Adrenal gland (tissue), 12 donors: ENCODE results near the gene MATR3. TPM values are rescaled to one million over a fixed set of nuclear protein-coding genes. Genes with fewer than 3 reads are reported as not detected.

ENCODE experiments used
- DNase-seq, 7 donors: peaks; one replicate each; pipeline ENCODE4 v3.0.0-alpha.2; 2019 to 2020
- H3K27ac ChIP-seq, 5 donors: fragments of 200-600 bp; sonication (generic) in 4 of 5; 1 replicate in 3 of 5; 2 replicates in 2 of 5; pipeline versions ENCODE4 v1.5.1 to v1.8.0; 2016 to 2020; ENCODE audit warnings: mild to moderate bottlenecking in 1 of 5
- H3K27me3 ChIP-seq: fragments of 200-600 bp; 2 replicates; pipeline ENCODE4 v1.8.0; 2021
- H3K36me3 ChIP-seq, 2 donors: fragments of 200-600 bp; replicated peaks in 1 of 2; 1 replicate in 1 of 2; 2 replicates in 1 of 2; pipeline versions ENCODE4 v1.5.1 to v1.8.0; 2018 to 2022
- H3K4me1 ChIP-seq, 2 donors: fragments of 200-600 bp; replicated peaks in 1 of 2; 1 replicate in 1 of 2; 2 replicates in 1 of 2; pipeline versions ENCODE4 v1.5.1 to v1.8.0; 2018 to 2021
- H3K4me3 ChIP-seq, 4 donors: fragments of 200-600 bp; sonication (generic) in 3 of 4; one replicate each; pipeline ENCODE4 v1.5.1; 2016 to 2018
- H3K9me3 ChIP-seq, 3 donors: fragments of 200-600 bp; sonication (generic) in 1 of 3; replicated peaks in 1 of 3; 1 replicate in 2 of 3; 2 replicates in 1 of 3; pipeline versions ENCODE4 v1.5.1 to v1.8.0; 2016 to 2021
- POLR2A ChIP-seq, 2 donors: fragments of 450-650 bp; IDR thresholded peaks; one replicate each; pipeline ENCODE4 v1.6.1; 2017; ENCODE audit warnings: antibody characterized with exemption in 2 of 2, mild to moderate bottlenecking in 2 of 2, moderate library complexity in 1 of 2
- WGBS, 4 donors: extraction: QIAGEN DNeasy Blood & Tissue Kit in 2 of 4; methylation state at CpG; one replicate each; pipeline versions ENCODE4 v1.1.5 to v1.1.7; 2013 to 2017; 5-methylcytosine and 5-hydroxymethylcytosine counted together
- intact Hi-C, 2 donors: fragments of 100-400 bp; cut with DNase I; formaldehyde crosslinking; loops; one replicate each; pipeline versions ENCODE4 v1.14.1 to v1.15.0; 2022 to 2023
- polyA plus RNA-seq, 3 donors: library from polyadenylated mRNA; stranded (reverse); fragments of 200-250 nt in 2 of 3; fragments of 350-450 nt in 1 of 3; fragmentation: Illumina TruSeq in 1 of 3; extraction: RNeasy Lipid Tissue Mini Kit (QIAGEN cat#74804) in 1 of 3; gene quantifications; one replicate each; pipeline ENCODE4 v1.2.3, GENCODE V29; 2013 to 2014
- total RNA-seq, 9 donors: library from RNA; depleted of rRNA in 4 of 9; stranded (reverse); fragments of >200 nt in 4 of 9; fragments of 120-200 nt in 1 of 9; fragmentation: NEBNext Ultra II Directional in 1 of 9; extraction: Animal tissue kit (Norgen Biotek cat#: 25700) in 1 of 9; gene quantifications; one replicate each; pipeline versions ENCODE4 v1.1.0 to v1.2.4, GENCODE V29; 2013 to 2023
- TF ChIP-seq, protein P1 (sequence below), 6 experiments: fragments of 450-650 bp in 4 of 6; fragments of 200-600 bp in 2 of 6; sonication (generic) in 1 of 6; IDR thresholded peaks; 1 replicate in 5 of 6; 2 replicates in 1 of 6; pipeline versions ENCODE4 v1.5.1 to v1.8.0; 2016 to 2021; ENCODE audit warnings: antibody characterized with exemption in 6 of 6, mild to moderate bottlenecking in 2 of 6, moderate library complexity in 1 of 6
- donor health status: healthy with polysubstance abuse.
- donor health status: Bipolar disorder and iron deficiency.
- donor health status: DM: yes; HTN: yes; CAD: no.
- donor health status: DM: no; HTN: no; CAD: no.
- donor health status: DM: no; HTN: no; CAD: no.
- donor health status: DM: yes; HTN: yes; CAD: no.

Gene MATR3
- total and polyA plus RNA-seq, 12 donors = 99.4 to 324 (median 176) TPM

DNA sequence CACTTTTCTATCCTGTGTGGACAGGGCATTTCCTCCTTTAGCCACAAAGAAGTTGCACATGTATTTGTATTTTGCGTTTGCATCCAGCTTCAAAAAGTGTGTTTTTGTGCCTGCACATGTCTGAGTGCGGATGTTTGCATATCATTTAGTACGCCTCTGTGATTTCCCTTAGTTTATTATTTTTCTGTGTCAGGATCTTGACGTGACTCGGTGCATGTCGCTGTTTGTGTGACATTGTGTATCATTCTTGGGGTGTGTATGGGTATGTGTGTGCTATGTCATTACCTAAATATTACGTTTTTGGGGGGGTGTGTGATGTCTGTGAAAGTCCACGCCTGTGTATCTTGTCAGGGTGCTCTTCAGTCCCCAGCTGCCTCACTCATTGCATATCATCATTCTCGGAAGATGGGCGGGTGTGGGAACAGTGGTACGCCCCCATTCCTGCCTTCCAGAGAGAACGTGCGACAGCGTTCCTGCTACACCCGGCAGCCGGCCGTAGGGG, 47.7 kb downstream of the MATR3 start:
- H3K4me1 ChIP-seq = peaks cover 8 to 35% of the 10 kb centered on the region in 2 donors
- intact Hi-C loops = loop anchor here in 1 of 2 donors (2.0 kb wide), 1 partner anchor 66 kb away; no protein-coding TSS in a partner anchor
- peak overlapping the region in 3 of 5 donors; percentile 90 to 98 (median 94) for H3K27ac ChIP-seq
- H3K27me3 ChIP-seq = no peaks in the 10 kb centered on the region
- peak overlapping the region in 2 of 4 donors; percentile 55 to 67 for H3K4me3 ChIP-seq
- DNase-seq = no peak
- H3K36me3 ChIP-seq = no peaks in the 10 kb centered on the region
- WGBS, 4 donors = 2 to 4% (median 3%) methylated on average over 9 to 17 of the region's 17 CpGs
- H3K9me3 ChIP-seq = no peaks in the 10 kb centered on the region
- TF ChIP-seq POLR2A (IDR thresholded peaks at IDR 0.05) = no peak
- TF ChIP-seq, protein P1, sequence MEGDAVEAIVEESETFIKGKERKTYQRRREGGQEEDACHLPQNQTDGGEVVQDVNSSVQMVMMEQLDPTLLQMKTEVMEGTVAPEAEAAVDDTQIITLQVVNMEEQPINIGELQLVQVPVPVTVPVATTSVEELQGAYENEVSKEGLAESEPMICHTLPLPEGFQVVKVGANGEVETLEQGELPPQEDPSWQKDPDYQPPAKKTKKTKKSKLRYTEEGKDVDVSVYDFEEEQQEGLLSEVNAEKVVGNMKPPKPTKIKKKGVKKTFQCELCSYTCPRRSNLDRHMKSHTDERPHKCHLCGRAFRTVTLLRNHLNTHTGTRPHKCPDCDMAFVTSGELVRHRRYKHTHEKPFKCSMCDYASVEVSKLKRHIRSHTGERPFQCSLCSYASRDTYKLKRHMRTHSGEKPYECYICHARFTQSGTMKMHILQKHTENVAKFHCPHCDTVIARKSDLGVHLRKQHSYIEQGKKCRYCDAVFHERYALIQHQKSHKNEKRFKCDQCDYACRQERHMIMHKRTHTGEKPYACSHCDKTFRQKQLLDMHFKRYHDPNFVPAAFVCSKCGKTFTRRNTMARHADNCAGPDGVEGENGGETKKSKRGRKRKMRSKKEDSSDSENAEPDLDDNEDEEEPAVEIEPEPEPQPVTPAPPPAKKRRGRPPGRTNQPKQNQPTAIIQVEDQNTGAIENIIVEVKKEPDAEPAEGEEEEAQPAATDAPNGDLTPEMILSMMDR (IDR thresholded peaks at IDR 0.05) = no peak

DNA sequence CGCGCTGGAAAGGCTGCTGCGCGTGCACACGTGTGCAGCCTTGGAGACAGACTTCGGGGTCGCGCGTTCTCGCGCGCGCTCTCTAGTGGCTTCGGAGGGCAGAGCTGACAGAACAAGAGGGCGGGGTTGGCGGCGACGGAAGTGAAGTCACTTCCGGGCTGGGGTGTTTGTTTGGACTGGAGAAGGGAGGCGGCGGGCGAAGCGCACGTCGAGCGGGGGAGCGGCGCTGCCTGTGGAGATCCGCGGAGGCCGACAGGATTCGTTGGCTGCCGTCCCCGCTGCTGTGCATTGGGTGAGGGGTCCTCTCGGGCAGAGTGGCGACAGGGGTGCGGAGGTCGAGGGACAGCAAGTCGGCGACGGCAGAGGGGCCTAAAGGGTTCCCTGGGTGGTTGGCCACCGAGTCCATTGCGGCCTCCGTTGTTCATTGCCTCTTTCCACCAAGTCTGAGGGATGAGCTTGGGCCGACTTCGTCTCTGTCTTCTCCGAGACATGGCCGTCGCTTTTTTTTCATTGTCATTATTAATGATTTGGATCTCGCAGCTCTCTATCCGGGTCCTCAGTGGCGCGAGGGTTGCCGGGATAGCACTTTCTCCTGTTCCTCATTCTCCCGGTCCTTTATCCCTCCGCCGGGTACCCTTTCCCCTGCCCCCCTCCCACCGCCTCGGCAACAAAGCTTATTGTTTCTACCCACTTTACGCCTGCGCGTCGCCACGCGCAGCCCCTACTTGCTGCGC, 48.3 kb downstream of the MATR3 start, which contains the start of gene PAIP2:
PAIP2 (plus strand) TSS at position 166 of the 734 bp plus-strand sequence. CDS start 21,931 bp downstream, outside the sequence.
- H3K36me3 ChIP-seq = no peaks in the 10 kb centered on the region
- intact Hi-C loops = loop anchor here in 1 of 2 donors (2.0 kb wide), 1 partner anchor 67 kb away; no protein-coding TSS in a partner anchor
- H3K9me3 ChIP-seq = no peaks in the 10 kb centered on the region
- TF ChIP-seq, protein P1 (IDR thresholded peaks at IDR 0.05) = peak; percentile 57 to 79 (median 72)
- peak; percentile 92 to 97 for TF ChIP-seq POLR2A (IDR thresholded peaks at IDR 0.05)
- peak within 1 kb of the TSS; percentile 90 to 98 (median 94) for H3K27ac ChIP-seq
- peak within 1 kb of the TSS; percentile 30 to 88 (median 61) for H3K4me3 ChIP-seq
- no peaks in the 10 kb centered on the region for H3K27me3 ChIP-seq
- H3K4me1 ChIP-seq = peaks cover 8 to 39% of the 10 kb centered on the region in 2 donors
- DNase-seq = peak; percentile 97 to 99 (median 98)
- WGBS, 4 donors = 0% methylated on average over 34 to 66 of the region's 66 CpGs

DNA sequence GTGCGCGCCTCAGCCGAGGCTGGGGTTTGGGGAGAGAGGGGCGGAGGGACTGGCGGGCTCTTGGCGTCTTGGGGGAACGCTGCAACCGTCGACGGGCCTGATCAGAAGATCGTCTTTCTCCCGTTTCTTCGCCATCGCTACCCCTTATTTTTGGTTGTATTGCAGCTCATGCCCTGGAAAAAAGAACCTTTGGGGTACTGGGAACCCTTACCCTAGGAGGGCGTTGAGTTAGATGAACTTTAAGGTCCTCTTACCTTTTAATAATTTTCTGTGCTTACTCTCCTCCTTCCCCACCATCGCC, 48.8 kb downstream of the MATR3 start:
- Histone ChIP-seq H3K4me3 (peak overlapping the region; percentile 30 to 88 (median 61)), H3K27me3 (no peaks in the 10 kb centered on the region), H3K27ac (peak overlapping the region; percentile 90 to 98 (median 94)), H3K36me3 (no peaks in the 10 kb centered on the region), H3K9me3 (no peaks in the 10 kb centered on the region), H3K4me1 (peaks cover 8 to 40% of the 10 kb centered on the region in 2 donors)
- intact Hi-C loops = no loop called here
- no peak for DNase-seq
- 0% methylated on average over 9 to 16 of the region's 16 CpGs for WGBS, 4 donors
- TF ChIP-seq, protein P1 (IDR thresholded peaks at IDR 0.05) = no peak
- no peak for TF ChIP-seq POLR2A (IDR thresholded peaks at IDR 0.05)

DNA sequence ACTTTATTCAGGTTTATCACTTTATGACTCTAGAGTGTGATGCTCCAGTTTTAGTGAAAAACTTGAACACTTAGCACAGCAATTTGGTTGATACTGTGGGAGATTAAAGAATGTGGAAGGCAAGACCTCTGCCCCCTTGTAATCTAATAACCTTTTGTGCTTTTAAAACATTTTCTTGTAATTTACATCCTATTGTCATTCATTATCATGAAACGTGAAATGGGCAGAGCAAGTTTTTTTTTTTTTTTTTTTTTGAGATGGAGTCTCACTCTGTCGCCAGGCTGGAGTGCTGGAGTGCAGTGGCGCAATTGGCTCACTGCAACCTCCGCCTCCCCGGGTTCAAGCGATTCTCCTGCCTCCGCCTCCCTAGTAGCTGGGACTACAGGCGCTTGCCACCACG, 49.9 kb downstream of the MATR3 start:
- H3K27me3 ChIP-seq = no peaks in the 10 kb centered on the region
- H3K9me3 ChIP-seq = no peaks in the 10 kb centered on the region
- peak overlapping the region in 3 of 5 donors; percentile 23 to 98 (median 94) for H3K27ac ChIP-seq
- intact Hi-C loops = no loop called here
- H3K4me1 ChIP-seq = peaks cover 8 to 40% of the 10 kb centered on the region in 2 donors
- no peaks in the 10 kb centered on the region for H3K36me3 ChIP-seq
- DNase-seq = no peak
- WGBS, 4 donors = 73 to 76% (median 74%) methylated on average over 9 of the region's 9 CpGs
- TF ChIP-seq, protein P1 (IDR thresholded peaks at IDR 0.05) = no peak
- TF ChIP-seq POLR2A (IDR thresholded peaks at IDR 0.05) = no peak
- peak overlapping the region in 1 of 4 donors; percentile 55 for H3K4me3 ChIP-seq
